HFFc6 (cell line): ENCODE data around the gene MNT. TPM values are rescaled to one million over a fixed set of nuclear protein-coding genes. Genes with fewer than 3 reads are reported as not detected.

Experiments
- DNase-seq: peaks from one replicate; pipeline ENCODE4 v3.0.0-alpha.2; 2018
- H3K27ac Mint-ChIP-seq: 2 replicates; pipeline ENCODE4 v1.8.0; 2020; ENCODE audit warnings: mild to moderate bottlenecking, mixed read lengths
- H3K27me3 Mint-ChIP-seq: 2 replicates; pipeline ENCODE4 v1.8.0; 2021; ENCODE audit warnings: mild to moderate bottlenecking, moderate library complexity, mixed read lengths; ENCODE audit not compliant: insufficient read depth
- H3K36me3 Mint-ChIP-seq: 2 replicates; pipeline ENCODE4 v1.8.0; 2021; ENCODE audit warnings: low read depth, mixed read lengths
- H3K4me1 Mint-ChIP-seq: 2 replicates; pipeline ENCODE4 v1.8.0; 2020; ENCODE audit warnings: low read depth, mixed read lengths
- H3K4me3 Mint-ChIP-seq: 2 replicates; pipeline ENCODE4 v1.8.0; 2020; ENCODE audit warnings: mild to moderate bottlenecking, moderate library complexity, mixed read lengths
- H3K9me3 Mint-ChIP-seq: 2 replicates; pipeline ENCODE4 v1.8.0; 2020; ENCODE audit warnings: mild to moderate bottlenecking, mixed read lengths
- CTCF ChIP-seq: fragments of 200-600 bp; sonication (generic); IDR thresholded peaks from 2 replicates; pipeline ENCODE4 v1.5.0; 2021; ENCODE audit warnings: antibody characterized with exemption, mild to moderate bottlenecking
- total RNA-seq, 6 experiments: library from RNA; stranded (reverse); fragmentation: NEBNext Ultra II Directional; extraction: Animal tissue kit (Norgen Biotek cat#: 25700); gene quantifications; 2 replicates in 1 of 6; 3 replicates in 5 of 6; pipeline ENCODE4 v1.2.3, GENCODE V29; 2021

The MNT gene
- total RNA-seq, 6 experiments from 2014 or later: 19.4 to 25.4 (median 21.9) TPM

DNA sequence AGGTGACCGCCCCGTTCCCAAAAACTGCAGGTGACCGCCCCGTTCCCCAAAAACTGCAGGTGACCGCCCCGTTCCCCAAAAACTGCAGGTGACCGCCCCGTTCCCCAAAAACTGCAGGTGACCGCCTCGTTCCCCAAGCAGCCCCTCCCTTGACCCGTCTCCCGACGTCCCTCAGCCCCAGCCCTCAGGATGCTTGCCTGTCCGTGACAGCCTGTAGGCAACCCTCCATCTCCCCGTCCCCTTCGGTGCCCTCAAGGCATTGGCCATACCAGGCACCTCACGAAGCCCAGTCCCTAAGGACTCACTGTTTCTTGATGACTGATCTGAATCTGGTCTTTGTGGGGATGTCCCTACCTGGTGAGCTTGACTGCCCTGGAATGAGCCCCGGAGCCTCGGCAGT, 38.4 kb downstream of the MNT start:
- Mint-ChIP-seq H3K9me3 (no peaks in the 10 kb centered on the region), H3K4me3 (no peak overlapping the region), H3K36me3 (peaks cover 5% of the 10 kb centered on the region), H3K27ac (no peak overlapping the region), H3K27me3 (no peaks in the 10 kb centered on the region; the same call in 1 of the 2 replicates), H3K4me1 (peaks cover 21% of the 10 kb centered on the region)
- no peak for TF ChIP-seq CTCF
- no peak for DNase-seq

DNA sequence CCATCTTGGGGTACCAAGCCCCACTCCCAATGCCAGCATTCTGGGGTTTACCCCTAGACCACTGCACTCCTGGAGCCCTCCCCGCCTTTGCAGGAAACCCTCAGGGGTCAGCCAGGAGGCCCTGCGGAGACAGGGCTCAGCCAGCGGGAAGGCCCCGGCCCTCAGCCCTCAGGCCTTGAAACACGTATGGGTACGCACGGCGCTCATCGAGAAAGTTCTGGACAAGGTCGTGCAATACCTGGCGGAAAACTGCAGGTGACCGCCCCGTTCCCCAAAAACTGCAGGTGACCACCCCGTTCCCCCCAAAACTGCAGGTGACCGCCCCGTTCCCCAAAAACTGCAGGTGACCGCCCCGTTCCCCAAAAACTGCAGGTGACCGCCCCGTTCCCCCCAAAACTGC, 38.8 kb downstream of the MNT start:
- Mint-ChIP-seq H3K27me3 (no peaks in the 10 kb centered on the region; the same call in 1 of the 2 replicates), H3K4me3 (no peak overlapping the region), H3K9me3 (no peaks in the 10 kb centered on the region), H3K27ac (no peak overlapping the region), H3K4me1 (peaks cover 21% of the 10 kb centered on the region), H3K36me3 (peaks cover 5% of the 10 kb centered on the region)
- no peak for TF ChIP-seq CTCF
- no peak for DNase-seq

- Mint-ChIP-seq H3K27me3 (no peaks in the 10 kb centered on the region; the same call in 1 of the 2 replicates), H3K9me3 (no peaks in the 10 kb centered on the region), H3K36me3 (peaks cover 5% of the 10 kb centered on the region), H3K27ac (no peak overlapping the region), H3K4me3 (no peak overlapping the region), H3K4me1 (peaks cover 21% of the 10 kb centered on the region)
- no peak for TF ChIP-seq CTCF
- DNase-seq: no peak
Measured at GRCh38 chr17:2361010-2361760, 39.7 kb downstream of the MNT start.

- Mint-ChIP-seq H3K4me1 (peaks cover 21% of the 10 kb centered on the region), H3K36me3 (peaks cover 5% of the 10 kb centered on the region), H3K9me3 (no peaks in the 10 kb centered on the region), H3K27ac (no peak overlapping the region), H3K27me3 (no peaks in the 10 kb centered on the region; the same call in 1 of the 2 replicates), H3K4me3 (no peak overlapping the region)
- TF ChIP-seq CTCF: no peak
- DNase-seq: no peak
Measured at GRCh38 chr17:2357931-2358434, 42.9 kb downstream of the MNT start.

GRCh38 chr17:2357237-2357636, 43.6 kb downstream of the MNT start:
- no peaks in the 10 kb centered on the region for H3K9me3 Mint-ChIP-seq
- TF ChIP-seq CTCF: no peak
- no peak overlapping the region for H3K4me3 Mint-ChIP-seq
- H3K27ac Mint-ChIP-seq: no peak overlapping the region
- no peaks in the 10 kb centered on the region; the same call in 1 of the 2 replicates for H3K27me3 Mint-ChIP-seq
- DNase-seq: no peak
- no peaks in the 10 kb centered on the region for H3K36me3 Mint-ChIP-seq
- H3K4me1 Mint-ChIP-seq: peaks cover 21% of the 10 kb centered on the region
